GM19193 (cell line): ENCODE results near the gene TMEM272.

Source experiments
- POLR2A ChIP-seq: IDR thresholded peaks from 4 replicates; pipeline ENCODE4 v1.6.1; 2011; ENCODE audit not compliant: insufficient read depth, insufficient read length; ENCODE audit errors: extremely low read depth

The TMEM272 gene, protein sequence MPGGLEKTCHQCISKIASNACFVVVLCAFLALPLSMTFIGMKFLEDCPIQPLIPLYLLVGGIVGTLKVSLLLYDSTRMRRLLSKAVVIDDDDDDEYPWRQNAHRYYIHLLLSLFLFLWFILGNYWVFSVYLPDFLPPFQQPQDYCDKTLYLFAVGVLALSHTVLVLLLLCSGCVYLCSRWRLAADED

DNA sequence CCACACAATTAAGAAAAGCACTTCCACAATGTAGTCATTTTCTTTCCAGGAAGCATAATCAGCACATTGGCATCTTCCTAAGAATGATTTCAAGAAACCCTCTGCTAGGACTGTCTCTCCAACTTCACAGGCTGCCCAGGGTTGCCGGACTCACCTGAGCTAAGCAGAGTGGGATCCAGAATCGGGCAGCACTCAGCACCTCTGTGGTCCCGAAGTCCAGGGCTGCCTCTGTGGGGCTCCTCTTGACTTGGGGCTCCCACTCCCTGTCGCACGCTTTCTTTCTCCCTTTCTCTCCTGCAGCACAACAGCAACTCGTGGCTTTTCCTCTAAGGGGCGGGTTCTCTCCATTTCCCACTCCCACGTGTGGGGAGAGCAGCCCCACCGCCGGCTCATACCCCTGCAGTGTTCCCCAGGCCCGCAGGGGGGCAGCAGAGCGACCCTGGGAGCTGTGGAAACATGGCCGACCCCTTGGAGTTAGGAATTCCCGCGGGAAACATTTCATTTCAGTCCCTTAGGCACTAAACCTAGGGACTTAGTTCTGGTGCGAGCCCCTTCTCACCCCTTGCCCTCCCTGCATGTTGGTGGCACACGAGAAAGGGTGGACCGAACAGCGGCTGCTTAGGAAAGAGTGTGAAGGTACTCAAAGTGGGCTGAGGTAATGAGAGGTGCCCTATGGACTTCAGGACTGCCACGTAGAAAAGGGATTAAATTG lies at the start of gene TMEM272:
TMEM272 (minus strand) TSS at position 316 of the 712 bp plus-strand sequence. CDS start 6,647 bp downstream, outside the sequence.
- TF ChIP-seq POLR2A = no peak

DNA sequence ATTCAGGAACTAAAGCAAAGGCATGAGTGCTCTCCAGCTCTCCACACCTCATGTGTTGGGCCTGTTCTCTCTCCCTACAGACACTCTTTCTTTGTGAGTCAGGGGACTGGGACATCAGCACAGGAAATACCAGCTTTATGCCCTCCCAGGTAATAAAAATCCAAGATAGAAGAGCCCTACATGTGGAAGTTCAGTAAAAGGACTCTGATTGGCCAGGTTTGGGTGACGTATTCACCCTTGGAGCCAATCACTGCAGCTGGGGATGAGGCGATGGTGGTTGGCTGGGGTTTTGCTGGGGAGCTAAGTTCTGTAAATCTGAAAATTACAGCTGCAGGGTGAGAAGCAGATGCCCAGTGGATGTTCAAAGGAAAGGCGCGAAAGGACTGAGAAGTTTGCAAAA lies 49.3 kb upstream of the TMEM272 start:
- TF ChIP-seq POLR2A = no peak

DNA sequence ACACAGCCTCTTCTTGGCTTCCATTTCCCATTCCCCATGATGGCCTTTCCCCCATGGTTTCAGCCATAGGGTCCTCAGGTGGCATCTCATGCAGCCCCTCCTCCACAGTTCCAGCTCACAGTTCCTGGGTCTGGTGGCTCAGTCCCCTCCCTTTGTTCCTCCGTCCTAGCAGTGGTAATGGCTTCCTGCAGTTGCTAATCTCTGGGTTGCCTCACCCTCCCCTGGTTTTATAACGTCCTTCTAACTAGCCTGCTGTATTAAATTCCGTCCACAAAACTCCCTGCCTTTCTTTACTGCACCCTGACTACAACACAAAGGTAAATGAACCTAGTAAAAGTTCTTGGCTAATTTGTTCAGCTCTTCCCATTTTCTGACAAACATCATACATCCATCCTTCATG lies 47.7 kb upstream of the TMEM272 start:
- no peak for TF ChIP-seq POLR2A

DNA sequence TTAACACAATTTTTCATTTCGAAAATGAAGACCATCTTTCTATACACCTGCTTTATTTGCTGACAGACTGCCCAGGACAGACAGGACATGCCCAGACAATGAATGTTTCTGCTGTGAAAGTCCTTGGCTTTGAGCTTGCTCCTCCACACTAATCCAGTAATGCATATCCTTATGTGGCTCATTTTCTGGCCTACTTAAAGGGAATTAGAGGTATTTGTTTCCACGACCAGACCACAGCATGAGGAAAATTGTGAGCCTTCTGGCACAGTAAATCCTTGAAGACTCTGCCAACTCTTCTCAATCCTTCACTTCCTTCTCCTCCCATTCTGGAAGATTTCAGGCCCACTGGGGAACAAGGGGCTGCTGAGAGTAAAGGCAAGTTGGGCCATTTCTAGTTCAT lies 42.5 kb upstream of the TMEM272 start:
- TF ChIP-seq POLR2A = no peak

DNA sequence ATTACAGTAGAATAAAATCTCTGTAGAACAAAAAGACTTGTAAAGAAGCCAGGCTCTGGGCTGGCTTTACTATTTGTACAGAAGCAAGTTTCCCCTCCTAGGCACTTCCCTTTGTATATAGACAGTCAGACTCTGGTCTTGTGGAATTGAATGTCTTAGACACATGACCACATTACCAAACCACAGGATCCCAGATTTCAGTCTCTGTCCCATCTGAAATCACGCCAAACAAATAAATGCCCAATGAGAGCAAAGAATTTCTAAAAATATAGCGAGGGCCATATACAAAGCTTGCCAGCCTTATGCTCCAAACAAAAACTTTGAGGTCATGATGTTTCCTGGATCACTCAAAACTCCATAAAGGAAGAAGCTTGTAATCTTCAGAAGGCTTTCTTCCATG lies 40.7 kb upstream of the TMEM272 start:
- TF ChIP-seq POLR2A = no peak

DNA sequence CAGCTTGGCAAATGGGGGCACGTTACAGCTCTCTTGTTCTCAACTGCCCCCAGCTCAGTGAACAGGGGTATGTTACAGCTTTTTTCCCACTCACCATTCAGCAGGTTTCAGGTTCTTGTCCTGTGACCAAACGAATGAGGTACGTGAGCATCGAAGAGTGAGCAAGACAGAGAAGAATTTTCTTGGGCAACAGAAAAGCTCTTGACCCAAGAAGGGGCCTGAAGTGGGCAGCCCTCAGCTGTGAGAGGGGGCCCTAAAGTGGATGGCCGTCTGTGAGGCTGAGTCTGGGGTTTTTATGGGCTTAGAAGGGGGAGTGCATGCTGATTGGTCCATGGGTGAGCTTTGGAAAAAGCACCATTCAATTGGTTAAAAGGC lies 38.2 kb upstream of the TMEM272 start:
- TF ChIP-seq POLR2A = no peak

DNA sequence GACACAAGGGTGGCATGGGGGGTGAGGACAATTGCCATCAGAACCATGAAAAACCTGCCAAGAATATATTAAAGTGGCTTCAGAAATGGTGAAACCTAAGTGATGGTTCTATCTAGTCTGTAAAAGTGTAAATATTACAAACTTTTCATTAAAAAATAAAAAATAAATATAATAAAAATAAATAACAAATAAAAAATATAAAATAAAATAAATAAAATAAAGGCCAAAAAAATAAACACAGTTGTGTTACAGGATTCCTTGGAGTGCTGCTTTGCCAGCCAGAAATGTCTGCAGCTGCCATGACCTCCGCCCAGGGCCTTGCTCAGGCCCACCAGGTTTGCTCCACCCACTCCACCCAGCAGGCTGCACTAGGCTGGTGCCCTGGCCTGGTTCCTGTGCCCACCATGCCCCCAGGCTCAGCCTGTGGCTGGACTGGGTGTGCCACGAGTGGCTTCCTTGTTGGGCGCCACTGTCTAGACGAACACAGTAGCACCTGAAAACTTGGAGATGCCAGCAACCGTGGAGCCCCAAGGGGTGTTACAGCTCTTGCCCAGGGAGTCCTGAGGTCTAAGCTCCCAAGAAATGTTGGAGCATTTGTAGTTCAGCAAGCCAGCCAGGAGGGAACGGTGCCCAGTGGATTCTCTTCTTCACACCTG lies 37.7 kb upstream of the TMEM272 start:
- TF ChIP-seq POLR2A = no peak

DNA sequence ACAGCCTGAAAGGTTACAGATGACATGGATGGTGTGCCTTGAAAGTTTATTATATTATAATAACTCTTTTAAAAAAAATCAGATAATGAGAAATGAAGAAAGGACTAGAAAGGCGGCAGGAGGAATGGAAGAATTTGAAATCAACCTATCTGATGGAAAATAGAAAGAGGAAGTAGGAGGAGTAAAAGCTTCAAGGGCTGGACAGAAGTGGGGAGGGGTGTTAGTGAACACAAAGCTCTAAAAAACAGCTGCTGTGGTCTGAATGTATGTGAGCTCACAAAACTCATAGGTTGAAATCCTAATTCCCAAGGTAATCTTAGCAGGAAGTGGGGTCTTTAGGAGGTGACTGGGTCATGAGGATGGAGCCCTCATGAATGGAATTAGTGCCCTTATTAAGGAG lies 36.3 kb upstream of the TMEM272 start:
- TF ChIP-seq POLR2A = no peak

DNA sequence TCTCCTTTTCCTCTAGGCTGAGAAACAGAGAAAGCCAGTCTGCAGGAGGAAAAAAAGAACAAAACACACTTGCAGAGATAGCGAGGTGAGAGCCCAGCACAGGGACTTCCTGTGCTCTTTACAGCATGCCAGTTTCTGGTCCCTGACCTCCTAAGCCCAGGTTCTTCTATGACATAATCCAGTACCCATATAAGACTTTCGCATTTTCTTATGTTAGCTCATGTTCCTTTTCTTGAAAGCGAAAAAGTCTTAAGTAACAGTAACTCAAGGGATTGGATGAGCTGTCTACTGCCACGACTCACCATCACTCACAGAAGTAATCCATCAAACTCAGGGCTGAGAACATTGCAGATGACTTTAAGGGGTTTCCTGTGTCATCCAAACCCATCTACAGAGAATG lies 34.2 kb upstream of the TMEM272 start:
- no peak for TF ChIP-seq POLR2A

DNA sequence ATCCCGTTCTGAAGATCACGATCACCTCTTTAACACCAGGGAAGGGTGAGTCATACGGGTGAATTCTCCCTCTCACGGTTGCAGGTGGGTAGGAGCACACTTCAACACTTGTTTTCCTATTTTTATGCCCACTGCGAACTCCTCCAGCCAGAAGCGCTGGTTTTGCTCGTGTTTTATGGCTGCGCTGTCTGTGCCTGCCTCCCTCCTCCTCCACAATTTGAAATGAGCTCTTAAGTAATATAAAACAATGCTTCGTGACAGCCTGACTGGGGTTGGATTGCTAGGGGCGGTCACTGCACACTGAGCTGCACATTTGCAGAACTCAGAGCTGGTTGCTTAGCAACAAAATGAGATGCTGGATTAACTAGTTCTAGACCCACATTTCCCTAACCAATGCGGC lies 29.7 kb upstream of the TMEM272 start:
- no peak for TF ChIP-seq POLR2A

DNA sequence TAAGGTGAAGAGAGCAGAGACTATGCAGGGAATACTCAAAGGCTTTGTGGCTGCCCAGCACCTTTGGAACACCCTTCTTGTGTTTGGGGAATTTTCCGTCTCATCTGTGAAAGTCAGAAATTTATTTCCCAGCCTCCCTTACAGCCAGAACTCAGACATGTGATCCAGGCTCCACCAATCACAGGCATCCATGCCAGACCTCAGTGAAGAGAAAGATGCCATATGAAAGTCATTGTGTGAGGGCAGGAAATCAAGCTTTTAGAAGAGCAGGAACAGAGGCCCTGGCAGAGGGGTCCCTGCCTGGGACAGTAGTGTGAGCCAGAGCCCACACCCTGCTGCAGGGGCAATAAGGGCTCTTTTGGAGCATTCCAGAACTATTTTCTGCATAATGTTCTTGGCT lies 28.9 kb upstream of the TMEM272 start:
- no peak for TF ChIP-seq POLR2A

DNA sequence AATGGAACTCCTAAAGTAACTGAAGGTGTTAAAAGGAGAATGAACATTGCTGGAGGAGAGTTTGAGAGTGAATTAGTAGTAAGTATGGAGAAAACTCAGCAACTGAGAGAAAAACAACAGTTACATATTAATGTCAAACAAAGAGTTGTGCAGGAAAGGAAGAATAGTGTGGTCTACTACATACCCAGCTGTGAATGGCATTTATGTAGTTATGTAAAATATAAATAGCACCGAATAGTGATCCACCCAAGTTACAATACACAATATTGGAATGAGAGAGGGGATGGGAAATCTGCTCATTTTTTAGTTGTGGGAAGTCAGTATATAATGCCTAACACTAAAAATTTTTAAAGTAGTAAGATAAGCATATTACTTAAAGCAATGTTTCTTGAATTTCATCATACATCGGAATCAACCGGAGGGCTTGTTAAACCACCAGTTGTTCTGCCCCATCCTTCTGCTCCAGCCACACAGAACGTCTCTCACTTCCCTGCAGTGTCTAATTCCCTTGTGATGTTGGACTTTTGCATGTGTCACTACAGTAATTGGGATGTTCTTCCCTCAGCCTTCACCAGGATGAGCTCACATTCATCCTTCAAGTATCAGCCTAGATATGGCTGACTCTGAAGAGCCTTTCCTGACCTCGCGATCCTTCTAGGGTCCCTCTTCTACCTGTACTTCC lies 28.3 kb upstream of the TMEM272 start:
- no peak for TF ChIP-seq POLR2A

DNA sequence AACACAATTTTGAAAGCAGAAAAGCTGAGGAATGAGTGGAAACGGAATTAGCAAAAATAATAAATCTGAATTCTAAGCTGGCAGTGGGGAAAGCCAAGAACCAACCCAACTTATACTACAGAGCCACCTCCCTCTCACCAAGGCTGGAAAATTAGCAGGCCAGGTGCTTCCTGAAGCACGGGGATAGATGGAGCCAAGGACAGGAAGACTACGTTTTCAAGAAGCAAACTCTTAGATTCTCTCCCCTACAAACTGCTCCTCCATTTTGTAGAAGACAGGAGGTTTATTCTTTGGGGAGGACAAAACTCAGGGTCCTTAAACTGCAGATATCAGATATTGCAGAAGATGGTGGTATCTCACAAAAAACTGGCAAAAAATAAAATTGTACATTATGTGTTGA lies 25.6 kb upstream of the TMEM272 start:
- TF ChIP-seq POLR2A = no peak

DNA sequence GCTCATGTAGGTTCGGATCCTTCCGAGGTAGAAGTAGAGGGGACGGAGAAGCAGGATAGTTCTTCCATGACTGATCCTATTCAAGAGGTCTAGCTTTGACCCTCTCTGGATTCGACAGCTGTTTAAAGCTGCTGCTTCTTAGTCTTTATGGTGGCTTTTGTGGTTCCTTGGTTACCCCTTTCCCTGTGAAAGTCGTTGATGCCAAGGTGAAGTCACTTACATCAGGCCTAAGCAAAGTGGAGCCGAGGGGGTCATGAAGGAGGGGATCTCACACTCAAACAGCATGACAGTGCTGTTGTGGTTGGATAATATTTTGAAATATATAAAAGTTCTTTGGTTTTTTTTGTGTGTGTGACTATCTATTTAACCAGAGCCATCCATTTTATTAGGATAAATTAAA lies 24.9 kb upstream of the TMEM272 start:
- TF ChIP-seq POLR2A = no peak

DNA sequence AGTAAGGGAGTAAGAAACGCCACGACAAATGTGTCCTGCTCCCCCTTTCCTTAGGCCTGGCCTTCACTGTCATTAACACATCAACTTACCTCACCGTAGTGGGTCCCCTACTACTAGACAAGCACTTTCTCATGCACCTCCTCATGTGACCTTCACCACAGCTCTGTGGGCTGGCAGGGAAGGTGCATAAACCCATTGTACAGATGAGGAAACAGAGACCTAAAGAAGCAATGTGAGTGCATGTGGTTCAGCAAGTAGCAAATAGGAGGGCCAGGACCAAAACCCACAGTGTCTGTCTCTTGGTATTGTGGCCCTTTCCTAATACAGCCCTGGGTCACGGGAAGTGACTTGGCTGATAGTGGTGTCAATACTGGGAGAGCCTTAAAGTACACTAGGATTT lies 22.1 kb upstream of the TMEM272 start:
- TF ChIP-seq POLR2A = no peak

DNA sequence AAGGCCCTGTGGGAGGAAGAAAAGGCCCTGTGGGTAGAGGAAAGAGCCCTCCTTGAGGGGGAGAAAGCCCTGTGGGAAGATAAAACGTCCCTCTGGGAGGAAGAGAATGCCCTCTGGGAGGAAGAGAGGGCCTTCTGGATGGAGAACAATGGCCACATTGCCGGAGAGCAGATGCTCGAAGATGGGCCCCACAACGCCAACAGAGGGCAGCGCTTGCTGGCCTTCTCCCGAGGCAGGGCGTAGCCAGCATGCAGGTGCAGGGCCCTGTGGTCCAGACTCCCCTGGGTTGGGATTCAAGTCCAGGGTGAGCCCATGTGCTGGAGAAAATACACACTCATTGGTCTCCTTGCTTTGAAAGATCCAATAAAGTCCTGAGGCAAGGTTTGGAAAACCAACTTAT lies 20.9 kb upstream of the TMEM272 start:
- no peak for TF ChIP-seq POLR2A
